IMR-90 (cell line): ENCODE measurements around the gene TEX22. TPM values are rescaled to one million over a fixed set of nuclear protein-coding genes. Genes with fewer than 3 reads are reported as not detected.

Source experiments
- ATAC-seq: fragments of 200-7000 bp; cut with Tn5 transposase; 2 replicates; pipeline ENCODE4 v1.9.1; 2020; ENCODE audit warnings: low read depth, mild to moderate bottlenecking, moderate library complexity
- BruUV-seq: library from RNA; stranded (reverse); fragments of 400-500 nt; replicated peaks from 2 replicates; lab custom pipeline; 2021; lab: Mats Ljungman, UMichigan
- CTCF ChIA-PET: fragments of 300-600 bp; formaldehyde crosslinking; extraction: SDS; loops from one replicate; lab custom pipeline; 2021; ENCODE audit warnings: antibody characterized with exemption; lab: Yijun Ruan, JAX
- POLR2A ChIA-PET: fragments of 300-600 bp; sonication (Branson Sonifier 250); formaldehyde crosslinking; loops from one replicate; lab custom pipeline; 2022; ENCODE audit warnings: antibody characterized with exemption; ENCODE audit not compliant: unreplicated experiment; lab: Charles Lee
- DNase-seq: peaks from one replicate; pipeline ENCODE4 v3.0.0; 2013
- H2AFZ ChIP-seq: replicated peaks from 2 replicates; pipeline ENCODE3; 2013; ENCODE audit warnings: low read length, mild to moderate bottlenecking; ENCODE audit not compliant: poor library complexity
- H2AK5ac ChIP-seq: 2 replicates; pipeline ENCODE4 v1.6.1; 2013; ENCODE audit warnings: low read depth, low read length, inconsistent platforms
- H2AK9ac ChIP-seq: replicated peaks from 2 replicates; pipeline ENCODE3; 2013; ENCODE audit warnings: mild to moderate bottlenecking, low read depth, low read length, moderate library complexity; ENCODE audit not compliant: poor library complexity
- H2BK120ac ChIP-seq: 2 replicates; pipeline ENCODE4 v1.6.1; 2013; ENCODE audit warnings: low read depth, low read length, inconsistent platforms
- H2BK15ac ChIP-seq: 3 replicates; pipeline ENCODE4 v1.6.1; 2013; ENCODE audit warnings: low read depth, low read length, inconsistent platforms
- H2BK20ac ChIP-seq: 2 replicates; pipeline ENCODE4 v1.6.1; 2013; ENCODE audit warnings: low read depth, mild to moderate bottlenecking, inconsistent platforms, low read length, moderate library complexity
- H2BK5ac ChIP-seq: 2 replicates; pipeline ENCODE4 v1.6.1; 2013; ENCODE audit warnings: mild to moderate bottlenecking, low read depth, low read length, inconsistent platforms; ENCODE audit not compliant: poor library complexity, severe bottlenecking
- H3K14ac ChIP-seq: replicated peaks from 2 replicates; pipeline ENCODE4 v1.6.1; 2013; ENCODE audit warnings: low read depth, low read length, inconsistent platforms
- H3K18ac ChIP-seq: 2 replicates; pipeline ENCODE4 v1.6.1; 2013; ENCODE audit warnings: low read depth, low read length, control low read depth
- H3K23ac ChIP-seq: 2 replicates; pipeline ENCODE4 v1.6.1; 2013; ENCODE audit warnings: low read depth, low read length, inconsistent platforms
- H3K27ac ChIP-seq: 2 replicates; pipeline ENCODE4 v1.5.1; 2013; ENCODE audit warnings: mild to moderate bottlenecking, control low read depth, low read length; ENCODE audit not compliant: insufficient read depth
- H3K27me3 ChIP-seq: 2 replicates; pipeline ENCODE4 v1.6.1; 2013; ENCODE audit warnings: low read length; ENCODE audit not compliant: control insufficient read depth, insufficient read depth
- H3K36me3 ChIP-seq: 2 replicates; pipeline ENCODE4 v1.6.1; 2013; ENCODE audit warnings: low read length, mixed read lengths; ENCODE audit not compliant: control insufficient read depth, insufficient read depth
- H3K4ac ChIP-seq: 2 replicates; pipeline ENCODE4 v1.6.1; 2013; ENCODE audit warnings: low read depth, low read length, inconsistent platforms
- H3K4me1 ChIP-seq: 2 replicates; pipeline ENCODE4 v1.6.1; 2013; ENCODE audit warnings: low read length, mixed read lengths; ENCODE audit not compliant: control insufficient read depth, insufficient read depth
- H3K4me2 ChIP-seq: 2 replicates; pipeline ENCODE4 v1.6.1; 2013; ENCODE audit warnings: low read depth, mild to moderate bottlenecking, control low read depth, low read length, moderate library complexity
- H3K4me3 ChIP-seq: 2 replicates; pipeline ENCODE4 v1.5.1; 2013; ENCODE audit warnings: low read depth, mild to moderate bottlenecking, control low read depth, low read length, moderate library complexity; ENCODE audit not compliant: insufficient read depth
- H3K56ac ChIP-seq: 2 replicates; pipeline ENCODE4 v1.6.1; 2013; ENCODE audit warnings: low read length, inconsistent platforms; ENCODE audit not compliant: insufficient read depth; ENCODE audit errors: extremely low read depth
- H3K79me1 ChIP-seq, 2 experiments: 2 replicates each; pipeline ENCODE4 v1.6.1; 2013; ENCODE audit warnings: low read length in 2 of 2, inconsistent platforms in 1 of 2, low read depth in 1 of 2
- H3K9ac ChIP-seq: 2 replicates; pipeline ENCODE4 v1.6.1; 2013; ENCODE audit warnings: low read depth, low read length, control low read depth
- H3K9me1 ChIP-seq: 2 replicates; pipeline ENCODE4 v1.6.1; 2013; ENCODE audit warnings: low read length, inconsistent platforms; ENCODE audit not compliant: insufficient read depth
- H3K9me3 ChIP-seq: 2 replicates; pipeline ENCODE4 v1.6.1; 2013; ENCODE audit warnings: low read length; ENCODE audit not compliant: control insufficient read depth, insufficient read depth
- H4K20me1 ChIP-seq: 2 replicates; pipeline ENCODE4 v1.6.1; 2013; ENCODE audit warnings: low read length, inconsistent platforms; ENCODE audit not compliant: insufficient read depth
- H4K5ac ChIP-seq: 2 replicates; pipeline ENCODE4 v1.6.1; 2013; ENCODE audit warnings: mild to moderate bottlenecking, low read depth, low read length, control low read depth
- H4K8ac ChIP-seq, 2 experiments: 2 replicates each; pipeline ENCODE4 v1.6.1; 2013; ENCODE audit warnings: low read depth in 2 of 2, low read length in 2 of 2, control low read depth in 1 of 2, inconsistent platforms in 1 of 2
- H4K91ac ChIP-seq: 2 replicates; pipeline ENCODE4 v1.6.1; 2013; ENCODE audit warnings: low read depth, low read length, inconsistent platforms; ENCODE audit not compliant: insufficient read depth
- BHLHE40 ChIP-seq: fragments of 150-350 bp; IDR thresholded peaks from 2 replicates; pipeline ENCODE4 v1.6.1; 2016; ENCODE audit warnings: mild to moderate bottlenecking, low read depth, low read length
- CHD1 ChIP-seq: IDR thresholded peaks from 2 replicates; pipeline ENCODE4 v1.6.1; 2012; ENCODE audit warnings: low read depth, low read length, improper control_type of control experiment
- FOS ChIP-seq: fragments of 150-350 bp; IDR thresholded peaks from 2 replicates; pipeline ENCODE4 v1.6.1; 2016; ENCODE audit warnings: low read depth, low read length
- MAFK ChIP-seq: IDR thresholded peaks from 2 replicates; pipeline ENCODE4 v1.6.1; 2012; ENCODE audit warnings: low read depth, low read length, improper control_type of control experiment
- NFE2L2 ChIP-seq: fragments of 150-350 bp; IDR thresholded peaks from 2 replicates; pipeline ENCODE4 v1.6.1; 2016; ENCODE audit warnings: low read depth, mild to moderate bottlenecking, low read length
- RAD21 ChIP-seq: IDR thresholded peaks from 2 replicates; pipeline ENCODE4 v1.6.1; 2012; ENCODE audit warnings: low read length, improper control_type of control experiment
- RCOR1 ChIP-seq: IDR thresholded peaks from 2 replicates; pipeline ENCODE4 v1.6.1; 2012; ENCODE audit warnings: mild to moderate bottlenecking, low read length, improper control_type of control experiment; ENCODE audit not compliant: insufficient replicate concordance
- SMC3 ChIP-seq: fragments of 150-350 bp; IDR thresholded peaks from 2 replicates; pipeline ENCODE4 v1.6.1; 2016; ENCODE audit warnings: low read depth, mild to moderate bottlenecking, antibody characterized with exemption, low read length, moderate library complexity
- WGBS, 2 experiments: methylation state at CpG; one replicate each; pipeline versions ENCODE4 v1.1.5 to v1.1.7; 2013; ENCODE audit warnings: missing lambda C conversion rate in 2 of 2; ENCODE audit not compliant: insufficient read length in 1 of 2; ENCODE audit errors: extremely low coverage in 2 of 2; 5-methylcytosine and 5-hydroxymethylcytosine counted together
- dilution Hi-C: fragments of 300-500 bp; cut with HindIII; formaldehyde crosslinking; loops from one replicate; pipeline ENCODE4 v1.14.3; 2018; ENCODE audit warnings: low sequenced_read_pairs; ENCODE audit not compliant: unreplicated experiment
- in situ Hi-C: fragments of 300-500 bp; cut with MboI; formaldehyde crosslinking; loops from 3 replicates; pipeline ENCODE4 v1.14.3; 2019; ENCODE audit warnings: low sequenced_read_pairs, inconsistent platforms, mixed read lengths
- intact Hi-C: fragments of 100-400 bp; cut with micrococcal nuclease; formaldehyde crosslinking; loops from 2 replicates; pipeline ENCODE4 v1.10.0; 2022
- polyA plus RNA-seq, 3 experiments: library from polyadenylated mRNA; depleted of rRNA; stranded (reverse); fragments of >200 nt; gene quantifications; 2 replicates each; pipeline ENCODE4 v1.2.3, GENCODE V29; 2012; ENCODE audit warnings: low replicate concordance in 1 of 3
- total RNA-seq: library from RNA; depleted of rRNA; stranded (reverse); fragments of >200 nt; gene quantifications from 2 replicates; pipeline ENCODE4 v1.2.3, GENCODE V29; 2012
- TF ChIP-seq, protein P1 (sequence below): fragments of 150-350 bp; IDR thresholded peaks from 2 replicates; pipeline ENCODE4 v1.6.1; 2017; ENCODE audit warnings: mild to moderate bottlenecking, antibody characterized with exemption, low read length, low read depth
- TF ChIP-seq, protein P2 (sequence below): fragments of 150-350 bp; IDR thresholded peaks from 2 replicates; pipeline ENCODE4 v1.6.1; 2016; ENCODE audit warnings: low read depth, mild to moderate bottlenecking, low read length, moderate library complexity, borderline replicate concordance

Gene TEX22
- total and polyA plus RNA-seq, 2 of the 4 experiments (the other 2 are of a cell fraction) = 0.10 to 0.18 TPM

DNA sequence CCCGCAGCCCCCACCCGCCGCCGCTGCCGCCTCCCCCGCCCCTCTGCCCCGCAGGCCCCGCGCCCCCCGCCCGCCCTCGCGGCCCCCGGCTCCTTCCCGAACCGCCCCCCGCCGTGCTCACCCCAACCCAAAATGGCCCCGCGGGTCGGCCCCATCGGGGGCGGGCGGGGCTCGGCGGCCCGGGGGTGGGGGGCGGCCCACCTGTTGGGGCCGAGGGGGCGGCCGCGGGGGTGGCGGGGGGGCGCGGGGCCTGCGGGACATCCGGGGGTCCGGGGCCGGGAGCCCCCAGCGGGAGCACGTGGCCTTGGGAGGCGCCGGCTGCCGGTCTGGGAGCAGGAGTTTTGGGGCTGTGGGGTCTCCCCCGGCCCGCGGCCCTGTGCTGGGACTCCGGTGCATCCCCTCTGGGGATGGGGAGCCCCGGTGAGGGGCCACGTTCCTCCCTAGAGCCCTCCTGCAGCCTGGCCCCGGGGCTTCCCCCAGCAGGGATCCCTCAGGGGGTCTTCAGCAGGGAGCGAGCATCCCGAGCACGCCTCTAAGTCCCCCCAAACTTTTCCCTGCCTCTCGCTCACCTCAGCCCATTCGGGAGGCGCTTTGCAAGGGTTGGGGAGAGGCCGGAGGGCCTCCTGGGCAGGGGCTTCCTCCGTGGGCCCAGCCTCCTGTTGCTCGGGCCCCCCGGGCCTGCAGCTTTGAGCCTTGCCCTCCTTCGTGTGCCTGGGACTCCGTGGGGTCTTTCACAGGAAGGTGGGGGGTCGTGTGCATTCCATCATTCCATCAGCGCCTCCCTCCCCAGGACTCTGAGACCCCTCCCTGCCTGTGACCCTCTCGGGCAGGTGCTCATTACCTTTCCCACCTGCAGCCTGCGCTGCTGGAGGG is 22.0 kb downstream of the TEX22 start (continued):
- TF ChIP-seq, protein P1, sequence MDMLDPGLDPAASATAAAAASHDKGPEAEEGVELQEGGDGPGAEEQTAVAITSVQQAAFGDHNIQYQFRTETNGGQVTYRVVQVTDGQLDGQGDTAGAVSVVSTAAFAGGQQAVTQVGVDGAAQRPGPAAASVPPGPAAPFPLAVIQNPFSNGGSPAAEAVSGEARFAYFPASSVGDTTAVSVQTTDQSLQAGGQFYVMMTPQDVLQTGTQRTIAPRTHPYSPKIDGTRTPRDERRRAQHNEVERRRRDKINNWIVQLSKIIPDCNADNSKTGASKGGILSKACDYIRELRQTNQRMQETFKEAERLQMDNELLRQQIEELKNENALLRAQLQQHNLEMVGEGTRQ = no peak

DNA sequence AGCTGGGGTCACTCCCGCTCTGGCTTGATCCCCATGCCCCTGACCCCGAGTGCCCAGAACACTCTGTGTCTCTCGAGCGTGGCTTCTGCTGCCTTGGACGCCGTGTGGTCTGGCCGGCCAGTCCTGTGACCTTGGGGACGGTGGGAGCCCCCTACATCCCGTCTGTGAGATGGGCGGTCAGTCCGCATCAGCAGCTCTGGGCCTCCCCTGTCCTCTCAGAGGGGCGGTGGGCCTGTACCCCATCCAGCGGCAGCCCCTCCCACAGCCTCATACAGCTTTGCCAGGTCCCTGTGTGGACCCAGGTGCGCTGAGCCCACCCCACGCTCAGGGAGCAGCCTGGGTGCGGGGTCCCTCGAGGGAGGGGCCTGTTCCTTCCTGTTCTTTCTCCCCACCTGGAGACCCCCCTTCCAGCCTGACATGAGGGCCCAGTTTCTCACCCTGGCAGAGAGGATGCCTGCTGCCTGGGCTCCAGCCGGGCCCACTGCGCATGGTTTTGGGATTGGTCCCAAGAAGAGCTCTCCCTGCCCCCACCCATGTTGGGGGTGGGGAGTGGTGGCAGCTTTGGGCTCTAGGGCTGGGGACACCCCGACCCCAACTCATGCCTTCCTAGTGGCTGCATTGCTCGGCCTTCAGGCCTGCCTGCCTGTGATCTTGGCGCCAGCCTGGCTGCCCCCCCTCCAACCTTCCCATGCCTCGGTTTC is 22.8 kb downstream of the TEX22 start:
- Histone ChIP-seq H4K5ac (no peak overlapping the region), H2BK15ac (no peak overlapping the region), H3K79me1 (peaks cover 4 to 46% of the 10 kb centered on the region in 2 experiments; a peak in 3 of 4 replicates), H3K9ac (peak overlapping the region; percentile 79), H4K20me1 (peaks cover 38% of the 10 kb centered on the region), H3K4me2 (peak overlapping the region; percentile 99), H2BK20ac (no peak overlapping the region), H3K9me3 (no peaks in the 10 kb centered on the region), H3K36me3 (peaks cover 9% of the 10 kb centered on the region; the same call in 1 of the 2 replicates), H3K4ac (peak overlapping the region; percentile 20), H3K56ac (no peak overlapping the region), H2BK120ac (no peak overlapping the region), H2AFZ (peak overlapping the region; percentile 33), H3K9me1 (peaks cover 10% of the 10 kb centered on the region; the same call in 1 of the 2 replicates), H3K27me3 (no peaks in the 10 kb centered on the region), H3K23ac (peak overlapping the region; percentile 17; the same call in 1 of the 2 replicates), H3K27ac (peak overlapping the region; percentile 58; the same call in 1 of the 2 replicates), H4K8ac (0 out of 4 replicates have a peak overlapping the region, but pooled peaks of 1 of the 2 experiments have one; percentile 17), H2AK9ac (peak overlapping the region; percentile 99), H3K18ac (no peak overlapping the region), H4K91ac (peak overlapping the region; percentile 37), H2AK5ac (peak overlapping the region; percentile 11; the same call in 1 of the 2 replicates), H3K4me3 (peak overlapping the region; percentile 87), H2BK5ac (no peak overlapping the region), H3K4me1 (peaks cover 18% of the 10 kb centered on the region), H3K14ac (peak overlapping the region; percentile 82)
- 0 out of 2 replicates have a peak, but pooled peaks have one; percentile 2 for ATAC-seq
- in situ Hi-C loops = no loop called here
- no TSS peak for BruUV-seq
- ChIA-PET POLR2A (no interaction called here), CTCF (no interaction called here)
- dilution Hi-C loops = no loop called here
- DNase-seq = no peak
- 19% methylated on average over 7 of the region's 23 CpGs; no CpG with 5 or more reads in 1 of the 2 experiments for WGBS, 2 experiments
- intact Hi-C loops = no loop called here
- TF ChIP-seq NFE2L2 (no peak), MAFK (no peak), RAD21 (no peak), SMC3 (no peak), CHD1 (no peak), RCOR1 (no peak), FOS (no peak), BHLHE40 (no peak)
- TF ChIP-seq, protein P2, sequence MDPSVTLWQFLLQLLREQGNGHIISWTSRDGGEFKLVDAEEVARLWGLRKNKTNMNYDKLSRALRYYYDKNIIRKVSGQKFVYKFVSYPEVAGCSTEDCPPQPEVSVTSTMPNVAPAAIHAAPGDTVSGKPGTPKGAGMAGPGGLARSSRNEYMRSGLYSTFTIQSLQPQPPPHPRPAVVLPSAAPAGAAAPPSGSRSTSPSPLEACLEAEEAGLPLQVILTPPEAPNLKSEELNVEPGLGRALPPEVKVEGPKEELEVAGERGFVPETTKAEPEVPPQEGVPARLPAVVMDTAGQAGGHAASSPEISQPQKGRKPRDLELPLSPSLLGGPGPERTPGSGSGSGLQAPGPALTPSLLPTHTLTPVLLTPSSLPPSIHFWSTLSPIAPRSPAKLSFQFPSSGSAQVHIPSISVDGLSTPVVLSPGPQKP = no peak
- TF ChIP-seq, protein P1 = no peak
